K562 (cell line): ENCODE results near the gene HSPA8. TPM values are rescaled to one million over a fixed set of nuclear protein-coding genes. Genes with fewer than 3 reads are reported as not detected.

Source experiments
- ATAC-seq: fragments of 200-7000 bp; cut with Tn5 transposase; 3 replicates; pipeline ENCODE4 v1.9.1; 2020; ENCODE audit warnings: moderate library complexity
- BruUV-seq: library from RNA; stranded (reverse); fragments of 400-500 nt; replicated peaks from 2 replicates; lab custom pipeline; 2021; lab: Mats Ljungman, UMichigan
- CTCF ChIA-PET: fragments of 300-600 bp; formaldehyde crosslinking; extraction: SDS; loops from one replicate; lab custom pipeline; 2021; ENCODE audit warnings: low intra/inter-chr PET ratio; lab: Yijun Ruan, JAX
- POLR2A ChIA-PET: fragments of 300-600, 350-650 bp; sonication (Branson Sonifier 250); formaldehyde crosslinking; extraction: SDS; loops from one replicate; lab custom pipeline; 2021; ENCODE audit warnings: antibody characterized with exemption, inconsistent platforms; lab: Yijun Ruan, JAX
- DNase-seq, 4 experiments: peaks; one replicate each; pipeline versions ENCODE4 v3.0.0 to v3.0.0-alpha.2; 2011 to 2018; ENCODE audit warnings: low spot score in 3 of 4, mixed read lengths in 3 of 4; ENCODE audit errors: extremely low read depth in 1 of 4
- FAIRE-seq: peaks from 2 replicates; lab custom pipeline; 2011; peaks lifted over from hg19 to GRCh38; lab: Jason Lieb, UNC
- H2AFZ ChIP-seq: 2 replicates; pipeline ENCODE4 v1.6.0; 2011; ENCODE audit warnings: low read depth, low read length, control low read depth, inconsistent platforms
- H3K27ac ChIP-seq: fragments of 200-600 bp; 3 replicates; pipeline ENCODE4 v1.8.0; 2011; ENCODE audit warnings: low read depth, mild to moderate bottlenecking, control low read depth, inconsistent platforms, low read length, moderate library complexity, mixed read lengths; ENCODE audit errors: extremely low read depth
- H3K27me3 ChIP-seq, 2 experiments: fragments of 300-600 bp in 1 of 2; 2 replicates in 1 of 2; 3 replicates in 1 of 2; pipeline versions ENCODE4 v1.6.0 to v1.8.0; 2011; ENCODE audit warnings: inconsistent platforms in 2 of 2, low read length in 2 of 2, mild to moderate bottlenecking in 1 of 2, mixed read lengths in 1 of 2, moderate library complexity in 1 of 2; ENCODE audit not compliant: control insufficient read depth in 2 of 2, insufficient read depth in 2 of 2
- H3K36me3 ChIP-seq: fragments of 300-600 bp; 3 replicates; pipeline ENCODE4 v1.8.0; 2011; ENCODE audit warnings: mild to moderate bottlenecking, low read length, inconsistent platforms; ENCODE audit not compliant: control insufficient read depth, insufficient read depth
- H3K4me1 ChIP-seq, 2 experiments: fragments of 200-600 bp in 1 of 2; replicated peaks in 1 of 2; 2 replicates in 1 of 2; 3 replicates in 1 of 2; pipeline versions ENCODE4 v1.5.1 to v1.8.0; 2011; ENCODE audit warnings: inconsistent platforms in 2 of 2, low read length in 2 of 2, mild to moderate bottlenecking in 1 of 2, mixed read lengths in 1 of 2, moderate library complexity in 1 of 2; ENCODE audit not compliant: control insufficient read depth in 2 of 2, insufficient read depth in 2 of 2
- H3K4me2 ChIP-seq: 2 replicates; pipeline ENCODE4 v1.6.1; 2011; ENCODE audit warnings: low read length, control low read depth, inconsistent platforms, mixed read lengths; ENCODE audit not compliant: insufficient read depth
- H3K4me3 ChIP-seq: fragments of 200-600 bp; sonication (generic), shearing (Covaris generic); 2 replicates; pipeline ENCODE4 v1.5.1; 2016; ENCODE audit warnings: control low read depth, inconsistent platforms
- H3K79me2 ChIP-seq: fragments of 200-600 bp; 3 replicates; pipeline ENCODE4 v1.8.0; 2011; ENCODE audit warnings: low read length, inconsistent platforms; ENCODE audit not compliant: control insufficient read depth, insufficient read depth
- H3K9ac ChIP-seq, 2 experiments: 2 replicates each; pipeline versions ENCODE4 v1.6.0 to v1.6.1; 2011; ENCODE audit warnings: low read depth in 2 of 2, low read length in 2 of 2, control low read depth in 1 of 2, inconsistent platforms in 1 of 2, mild to moderate bottlenecking in 1 of 2, mixed read lengths in 1 of 2; ENCODE audit not compliant: insufficient read depth in 1 of 2
- H3K9me1 ChIP-seq: one replicate; pipeline ENCODE4 v1.6.0; 2011; ENCODE audit warnings: inconsistent platforms, mild to moderate bottlenecking, low read length, moderate library complexity; ENCODE audit not compliant: control insufficient read depth, insufficient read depth
- H3K9me3 ChIP-seq: replicated peaks from 2 replicates; pipeline ENCODE4 v1.5.1; 2011; ENCODE audit warnings: low read depth, low read length, inconsistent platforms; ENCODE audit not compliant: control insufficient read depth, insufficient read depth
- H4K20me1 ChIP-seq: replicated peaks from 2 replicates; pipeline ENCODE4 v1.6.1; 2011; ENCODE audit warnings: low read length, inconsistent platforms, mixed read lengths; ENCODE audit not compliant: control insufficient read depth, insufficient read depth
- CTCFL ChIP-seq: IDR thresholded peaks from 2 replicates; pipeline ENCODE4 v1.6.1; 2011; ENCODE audit warnings: borderline replicate concordance, low read depth, mild to moderate bottlenecking, moderate library complexity, low read length; ENCODE audit not compliant: insufficient read depth, poor library complexity, severe bottlenecking
- FOSL1 ChIP-seq: fragments of 200-800 bp; sonication (Bioruptor generic); conservative IDR thresholded peaks from 2 replicates; pipeline ENCODE4 v1.6.1; 2016; ENCODE audit warnings: missing genetic modification characterization, missing compliant biosample characterization
- HNRNPK ChIP-seq: fragments of 200-400 bp; formaldehyde crosslinking; IDR thresholded peaks from one replicate; pipeline ENCODE4 v1.6.1; 2018; ENCODE audit warnings: mild to moderate bottlenecking, low read depth, low read length; ENCODE audit not compliant: poor library complexity, severe bottlenecking
- MTF1 ChIP-seq: fragments of 250-450 bp; sonication (Bioruptor Pico); IDR thresholded peaks from 2 replicates; pipeline ENCODE4 v1.9.0; 2021; ENCODE audit warnings: moderate library complexity, mild to moderate bottlenecking, inconsistent platforms, borderline replicate concordance
- NR2F6 ChIP-seq: fragments of 450-650 bp; formaldehyde crosslinking; IDR thresholded peaks from 2 replicates; pipeline ENCODE4 v1.4.0; 2020; ENCODE audit warnings: mild to moderate bottlenecking
- NR3C1 ChIP-seq: sonication (generic); formaldehyde crosslinking; IDR thresholded peaks from 2 replicates; pipeline ENCODE4 v1.8.1; 2022; ENCODE audit warnings: missing genetic modification reagents
- POLR2G ChIP-seq: fragments of 200-400 bp; formaldehyde crosslinking; IDR thresholded peaks from 2 replicates; pipeline ENCODE4 v1.6.1; 2017; ENCODE audit warnings: low read depth, mild to moderate bottlenecking, antibody characterized with exemption, low read length, moderate library complexity
- SAP30 ChIP-seq: fragments of 200-600 bp; sonication (generic); IDR thresholded peaks from 2 replicates; pipeline ENCODE4 v1.6.1; 2012; ENCODE audit warnings: borderline replicate concordance, low read depth, mild to moderate bottlenecking, moderate library complexity, low read length, control low read depth, inconsistent platforms; ENCODE audit not compliant: insufficient read depth, poor library complexity, severe bottlenecking
- XRCC5 ChIP-seq: fragments of 200-400 bp; formaldehyde crosslinking; IDR thresholded peaks from 2 replicates; pipeline ENCODE4 v1.6.1; 2017; ENCODE audit warnings: low read depth, mild to moderate bottlenecking, low read length
- ZFP91 ChIP-seq: sonication (generic); formaldehyde crosslinking; IDR thresholded peaks from 2 replicates; pipeline ENCODE4 v1.8.0; 2022; ENCODE audit warnings: mild to moderate bottlenecking, missing genetic modification reagents
- ZKSCAN1 ChIP-seq: fragments of 150-350 bp; IDR thresholded peaks from 2 replicates; pipeline ENCODE4 v1.6.1; 2016; ENCODE audit warnings: low read depth, low read length
- ZNF347 ChIP-seq: fragments of 450-650 bp; formaldehyde crosslinking; IDR thresholded peaks from 2 replicates; pipeline ENCODE4 v1.4.0; 2020; ENCODE audit warnings: low read depth, mild to moderate bottlenecking, moderate library complexity
- ZNF444 ChIP-seq: fragments of 250-450 bp; sonication (Bioruptor Pico); IDR thresholded peaks from 2 replicates; pipeline ENCODE4 v1.4.0; 2020; ENCODE audit warnings: mild to moderate bottlenecking, moderate library complexity
- ZNF583 ChIP-seq: fragments of 250-450 bp; sonication (Bioruptor Pico); IDR thresholded peaks from 2 replicates; pipeline ENCODE4 v1.4.0; 2020
- WGBS: fragments of 100-300 bp; shearing (Covaris generic); methylation state at CpG from one replicate; pipeline ENCODE4 v1.1.6; 2016; ENCODE audit warnings: low coverage, mixed read lengths; ENCODE audit not compliant: insufficient coverage; ENCODE audit errors: missing lambda C conversion rate; 5-methylcytosine and 5-hydroxymethylcytosine counted together
- in situ Hi-C: fragments of 300-500 bp; cut with MboI; formaldehyde crosslinking; loops from 4 replicates; pipeline ENCODE4 v1.15.0; 2018; ENCODE audit warnings: inconsistent platforms, mixed read lengths
- intact Hi-C: fragments of 100-400 bp; cut with micrococcal nuclease; formaldehyde crosslinking; loops from 2 replicates; pipeline ENCODE4 v1.14.2; 2022
- polyA plus RNA-seq, 8 experiments: library from polyadenylated mRNA; depleted of rRNA in 4 of 8; stranded (reverse) in 5 of 8; unstranded in 3 of 8; fragments of >200 nt; fragmentation: Nextera tagmentation in 2 of 8; fragmentation: Illumina TruSeq in 1 of 8; extraction: Ambion mirVana in 2 of 8; extraction: Trizol in 1 of 8; gene quantifications; 2 replicates each; pipeline versions ENCODE4 v1.2.1 to v1.2.3, GENCODE V29; 2011 to 2014; ENCODE audit warnings: inconsistent platforms in 1 of 8, missing spikeins in 1 of 8
- total RNA-seq, 7 experiments: library from RNA; depleted of rRNA in 6 of 7; stranded (reverse); fragments of >200 nt in 6 of 7; fragmentation: Illumina TruSeq in 2 of 7; extraction: Trizol in 2 of 7; gene quantifications; 2 replicates each; pipeline versions ENCODE4 v1.2.1 to v1.2.3, GENCODE V29; 2011 to 2021; ENCODE audit warnings: low replicate concordance in 1 of 7

HSPA8 gene
- total and polyA plus RNA-seq, 9 of the 15 experiments (the other 6 are each of a cell fraction or from before 2014, with no cell fraction given): 1,250 to 3,966 (median 2,773) TPM

- Histone ChIP-seq H2AFZ (no peak overlapping the region), H3K79me2 (no peaks in the 10 kb centered on the region), H3K27ac (no peak overlapping the region), H3K9ac (no peak overlapping the region), H3K9me3 (no peaks in the 10 kb centered on the region), H3K9me1 (no peaks in the 10 kb centered on the region), H3K4me2 (no peak overlapping the region), H4K20me1 (no peaks in the 10 kb centered on the region), H3K27me3 (peaks cover 24 to 65% of the 10 kb centered on the region in 2 experiments), H3K36me3 (no peaks in the 10 kb centered on the region), H3K4me1 (no peaks in the 10 kb centered on the region), H3K4me3 (no peak overlapping the region)
- BruUV-seq: no TSS peak
- in situ Hi-C loops: loop anchor here (25.0 kb wide), 1 partner anchor 387 kb away; no protein-coding TSS in a partner anchor
- ATAC-seq (no peak), FAIRE-seq (no peak), DNase-seq (no peak)
- intact Hi-C loops: no loop called here
- 0% methylated on average over 5 of the region's 7 CpGs for WGBS
- ChIA-PET CTCF (interaction anchor here (1.1 kb wide), 1 partner anchor 12 kb away, joined by 3 read pairs; no protein-coding TSS in a partner anchor), POLR2A (no interaction called here)
- TF ChIP-seq HNRNPK (no peak), POLR2G (no peak), XRCC5 (no peak), ZFP91 (CRISPR knock-in tag) (no peak), SAP30 (no peak), MTF1 (no peak), ZNF583 (CRISPR knock-in tag) (no peak), FOSL1 (tag) (no peak), ZNF347 (no peak), NR3C1 (CRISPR knock-in tag) (no peak), ZNF444 (CRISPR knock-in tag) (no peak), ZKSCAN1 (no peak), CTCFL (no peak), NR2F6 (no peak)
Measured at GRCh38 chr11:123100379-123101085, 38.6 kb upstream of the HSPA8 start.
